GM12878 (cell line): Measurements from ENCODE around the gene F13A1. TPM values are rescaled to one million over a fixed set of nuclear protein-coding genes. Genes with fewer than 3 reads are reported as not detected.

Source experiments
- ATAC-seq: fragments of 200-7000 bp; cut with Tn5 transposase; 3 replicates; pipeline ENCODE4 v1.9.1; 2020; ENCODE audit warnings: mild to moderate bottlenecking, moderate library complexity
- BruUV-seq: library from RNA; stranded (reverse); fragments of 400-500 nt; replicated peaks from 2 replicates; lab custom pipeline; 2021; lab: Mats Ljungman, UMichigan
- CTCF ChIA-PET: fragments of 300-600 bp; sonication (Branson Sonifier 250); formaldehyde crosslinking; extraction: SDS; loops from one replicate; lab custom pipeline; 2021; ENCODE audit warnings: inconsistent platforms; lab: Yijun Ruan, JAX
- POLR2A ChIA-PET: fragments of 350-600 bp; formaldehyde crosslinking; extraction: SDS; loops from one replicate; lab custom pipeline; 2021; ENCODE audit warnings: inconsistent platforms; lab: Charles Lee
- RAD21 ChIA-PET: fragments of 300-600 bp; sonication (Branson Sonifier 250); formaldehyde crosslinking; loops from one replicate; lab custom pipeline; 2023; ENCODE audit warnings: antibody characterized with exemption; ENCODE audit not compliant: unreplicated experiment; lab: Charles Lee
- SMC1A ChIA-PET: fragments of 300-600 bp; sonication (Branson Sonifier 250); formaldehyde crosslinking; loops from one replicate; lab custom pipeline; 2023; ENCODE audit not compliant: unreplicated experiment, uncharacterized antibody; lab: Charles Lee
- DNase-seq: peaks from one replicate; pipeline ENCODE4 v3.0.0-alpha.2; 2011; ENCODE audit warnings: low read depth, low spot score
- FAIRE-seq: peaks from 3 replicates; lab custom pipeline; 2011; peaks lifted over from hg19 to GRCh38; lab: Jason Lieb, UNC
- H2AFZ ChIP-seq: 2 replicates; pipeline ENCODE4 v1.6.0; 2011; ENCODE audit warnings: low read depth, low read length, control low read depth; ENCODE audit not compliant: control insufficient read depth
- H3K27ac ChIP-seq: 2 replicates; pipeline ENCODE4 v1.5.1; 2011; ENCODE audit warnings: control low read depth; ENCODE audit not compliant: control insufficient read depth, insufficient read depth
- H3K27me3 ChIP-seq, 2 experiments: replicated peaks in 1 of 2; 2 replicates each; pipeline versions ENCODE4 v1.6.0 to v1.6.1; 2011; ENCODE audit warnings: low read length in 1 of 2; ENCODE audit not compliant: control insufficient read depth in 2 of 2, insufficient read depth in 2 of 2
- H3K36me3 ChIP-seq, 2 experiments: 2 replicates each; pipeline ENCODE4 v1.5.1; 2011; ENCODE audit warnings: low read length in 1 of 2; ENCODE audit not compliant: control insufficient read depth in 2 of 2, insufficient read depth in 2 of 2
- H3K4me1 ChIP-seq: 2 replicates; pipeline ENCODE4 v1.6.1; 2011; ENCODE audit warnings: mild to moderate bottlenecking, low read length, moderate library complexity, mixed read lengths; ENCODE audit not compliant: control insufficient read depth, insufficient read depth
- H3K4me2 ChIP-seq: 2 replicates; pipeline ENCODE4 v1.6.0; 2011; ENCODE audit warnings: control low read depth; ENCODE audit not compliant: control insufficient read depth, insufficient read depth
- H3K4me3 ChIP-seq: fragments of 200-600 bp; sonication (generic); 2 replicates; pipeline ENCODE4 v1.5.1; 2016
- H3K79me2 ChIP-seq: 2 replicates; pipeline ENCODE4 v1.6.0; 2011; ENCODE audit warnings: low read length; ENCODE audit not compliant: control insufficient read depth, insufficient read depth
- H3K9ac ChIP-seq: 2 replicates; pipeline ENCODE4 v1.8.0; 2011; ENCODE audit warnings: low read length, control low read depth, mixed read lengths; ENCODE audit not compliant: control insufficient read depth, insufficient read depth
- H3K9me3 ChIP-seq: replicated peaks from 3 replicates; pipeline ENCODE4 v1.5.1; 2011; ENCODE audit warnings: mild to moderate bottlenecking, low read length; ENCODE audit not compliant: control insufficient read depth, insufficient read depth
- H4K20me1 ChIP-seq: 2 replicates; pipeline ENCODE4 v1.6.0; 2011; ENCODE audit not compliant: control insufficient read depth, insufficient read depth
- BCL11A ChIP-seq: IDR thresholded peaks from 2 replicates; pipeline ENCODE4 v1.6.1; 2011; ENCODE audit warnings: low read depth, low read length
- CREM ChIP-seq: IDR thresholded peaks from 2 replicates; pipeline ENCODE4 v1.6.1; 2014; ENCODE audit warnings: antibody characterized with exemption, low read depth
- HDAC6 ChIP-seq: fragments of 200-600 bp; sonication (generic); IDR thresholded peaks from one replicate; pipeline ENCODE4 v1.8.0; 2017; ENCODE audit warnings: antibody characterized with exemption; ENCODE audit not compliant: unreplicated experiment
- MEF2B ChIP-seq: fragments of 450-650 bp; IDR thresholded peaks from 2 replicates; pipeline ENCODE4 v1.6.1; 2018; ENCODE audit warnings: mild to moderate bottlenecking, moderate library complexity; ENCODE audit not compliant: partially characterized antibody, poor library complexity, severe bottlenecking
- SMARCA5 ChIP-seq: fragments of 450-650 bp; IDR thresholded peaks from 2 replicates; pipeline ENCODE4 v1.6.1; 2017; ENCODE audit warnings: mild to moderate bottlenecking
- SP1 ChIP-seq: IDR thresholded peaks from one replicate; pipeline ENCODE4 v1.6.1; 2011; ENCODE audit warnings: low read depth, low read length
- SREBF2 ChIP-seq: IDR thresholded peaks from 2 replicates; pipeline ENCODE4 v1.6.1; 2012; ENCODE audit warnings: mild to moderate bottlenecking, low read length
- STAT1 ChIP-seq: fragments of 450-650 bp; conservative IDR thresholded peaks from 2 replicates; pipeline ENCODE4 v1.6.1; 2014; ENCODE audit warnings: antibody characterized with exemption, mild to moderate bottlenecking
- TBL1XR1 ChIP-seq: IDR thresholded peaks from 2 replicates; pipeline ENCODE4 v1.6.1; 2012; ENCODE audit warnings: low read depth, low read length, improper control_type of control experiment
- ZNF274 ChIP-seq: IDR thresholded peaks from one replicate; pipeline ENCODE4 v1.8.0; 2011; ENCODE audit not compliant: insufficient read length, insufficient read depth
- WGBS: methylation state at CpG from one replicate; pipeline ENCODE4 v1.1.6; 2016; ENCODE audit warnings: low lambda C conversion rate; ENCODE audit not compliant: insufficient replicate concordance, insufficient coverage; ENCODE audit errors: missing lambda C conversion rate; 5-methylcytosine and 5-hydroxymethylcytosine counted together
- in situ Hi-C: fragments of 300-500 bp; cut with MboI; formaldehyde crosslinking; loops from 9 replicates; pipeline ENCODE4 v1.14.3; 2018; ENCODE audit warnings: mixed read lengths
- intact Hi-C: fragments of 100-400 bp; cut with micrococcal nuclease; formaldehyde crosslinking; loops from one replicate; pipeline ENCODE4 v1.14.2; 2022; ENCODE audit not compliant: unreplicated experiment
- polyA plus RNA-seq, 11 experiments: library from polyadenylated mRNA; depleted of rRNA in 4 of 11; unstranded in 6 of 11; stranded (reverse) in 5 of 11; fragments of >200 nt; fragmentation: Nextera tagmentation in 4 of 11; fragmentation: Illumina TruSeq in 1 of 11; extraction: Ambion mirVana in 4 of 11; extraction: Trizol in 1 of 11; gene quantifications; 1 replicate in 1 of 11; 2 replicates in 10 of 11; pipeline versions ENCODE4 v1.2.1 to v1.2.3, GENCODE V29; 2011 to 2016; ENCODE audit warnings: inconsistent platforms in 2 of 11, missing spikeins in 2 of 11, low read depth in 1 of 11
- total RNA-seq, 4 experiments: library from RNA; depleted of rRNA in 3 of 4; stranded (reverse); fragments of >200 nt in 3 of 4; fragmentation: Illumina TruSeq in 1 of 4; extraction: Trizol in 1 of 4; gene quantifications; 2 replicates each; pipeline versions ENCODE4 v1.2.1 to v1.2.3, GENCODE V29; 2013 to 2021
- TF ChIP-seq, protein P1 (sequence below): IDR thresholded peaks from 2 replicates; pipeline ENCODE4 v1.6.1; 2012; ENCODE audit warnings: mild to moderate bottlenecking, low read depth, low read length
- TF ChIP-seq, protein P2 (sequence below): fragments of 450-650 bp; IDR thresholded peaks from 2 replicates; pipeline ENCODE4 v1.6.1; 2017; ENCODE audit warnings: mild to moderate bottlenecking, low read depth, inconsistent platforms; ENCODE audit not compliant: poor library complexity, severe bottlenecking

The F13A1 gene
- total and polyA plus RNA-seq, 10 of the 15 experiments (the other 5 are each of a cell fraction or from before 2014, with no cell fraction given): 0.48 to 1.8 (median 1.0) TPM

DNA sequence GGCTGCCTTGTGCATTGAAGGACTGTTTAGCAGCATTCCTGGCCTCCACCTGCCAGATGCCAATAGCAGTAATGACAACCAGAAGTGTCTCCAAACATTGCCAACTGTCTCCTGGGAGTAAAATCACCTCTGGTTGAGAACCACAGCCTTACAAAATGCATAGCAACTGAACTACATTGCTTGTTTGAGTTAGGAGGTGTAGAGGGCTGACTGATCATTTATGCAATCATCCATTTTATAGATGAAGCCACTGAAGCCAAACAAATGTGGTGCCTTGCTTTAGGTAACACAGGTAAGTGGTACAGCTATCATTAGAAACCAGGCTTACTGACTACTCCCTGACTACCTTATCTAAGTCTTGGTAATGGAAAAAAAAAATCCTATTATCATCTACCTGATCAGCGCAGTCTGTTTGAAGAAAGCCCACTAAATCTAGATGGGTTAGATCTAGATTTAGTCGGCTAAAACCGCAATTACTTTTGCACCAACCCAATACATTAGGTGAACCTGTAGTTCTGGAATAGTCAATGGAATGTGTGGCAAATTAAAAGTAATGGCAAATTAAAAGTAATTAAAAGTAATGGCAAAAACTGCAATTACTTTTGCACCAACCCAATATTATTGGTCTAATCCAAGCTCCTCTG is 47.7 kb upstream of the F13A1 start (continued):
- TF ChIP-seq, protein P1, sequence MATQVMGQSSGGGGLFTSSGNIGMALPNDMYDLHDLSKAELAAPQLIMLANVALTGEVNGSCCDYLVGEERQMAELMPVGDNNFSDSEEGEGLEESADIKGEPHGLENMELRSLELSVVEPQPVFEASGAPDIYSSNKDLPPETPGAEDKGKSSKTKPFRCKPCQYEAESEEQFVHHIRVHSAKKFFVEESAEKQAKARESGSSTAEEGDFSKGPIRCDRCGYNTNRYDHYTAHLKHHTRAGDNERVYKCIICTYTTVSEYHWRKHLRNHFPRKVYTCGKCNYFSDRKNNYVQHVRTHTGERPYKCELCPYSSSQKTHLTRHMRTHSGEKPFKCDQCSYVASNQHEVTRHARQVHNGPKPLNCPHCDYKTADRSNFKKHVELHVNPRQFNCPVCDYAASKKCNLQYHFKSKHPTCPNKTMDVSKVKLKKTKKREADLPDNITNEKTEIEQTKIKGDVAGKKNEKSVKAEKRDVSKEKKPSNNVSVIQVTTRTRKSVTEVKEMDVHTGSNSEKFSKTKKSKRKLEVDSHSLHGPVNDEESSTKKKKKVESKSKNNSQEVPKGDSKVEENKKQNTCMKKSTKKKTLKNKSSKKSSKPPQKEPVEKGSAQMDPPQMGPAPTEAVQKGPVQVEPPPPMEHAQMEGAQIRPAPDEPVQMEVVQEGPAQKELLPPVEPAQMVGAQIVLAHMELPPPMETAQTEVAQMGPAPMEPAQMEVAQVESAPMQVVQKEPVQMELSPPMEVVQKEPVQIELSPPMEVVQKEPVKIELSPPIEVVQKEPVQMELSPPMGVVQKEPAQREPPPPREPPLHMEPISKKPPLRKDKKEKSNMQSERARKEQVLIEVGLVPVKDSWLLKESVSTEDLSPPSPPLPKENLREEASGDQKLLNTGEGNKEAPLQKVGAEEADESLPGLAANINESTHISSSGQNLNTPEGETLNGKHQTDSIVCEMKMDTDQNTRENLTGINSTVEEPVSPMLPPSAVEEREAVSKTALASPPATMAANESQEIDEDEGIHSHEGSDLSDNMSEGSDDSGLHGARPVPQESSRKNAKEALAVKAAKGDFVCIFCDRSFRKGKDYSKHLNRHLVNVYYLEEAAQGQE: no peak

DNA sequence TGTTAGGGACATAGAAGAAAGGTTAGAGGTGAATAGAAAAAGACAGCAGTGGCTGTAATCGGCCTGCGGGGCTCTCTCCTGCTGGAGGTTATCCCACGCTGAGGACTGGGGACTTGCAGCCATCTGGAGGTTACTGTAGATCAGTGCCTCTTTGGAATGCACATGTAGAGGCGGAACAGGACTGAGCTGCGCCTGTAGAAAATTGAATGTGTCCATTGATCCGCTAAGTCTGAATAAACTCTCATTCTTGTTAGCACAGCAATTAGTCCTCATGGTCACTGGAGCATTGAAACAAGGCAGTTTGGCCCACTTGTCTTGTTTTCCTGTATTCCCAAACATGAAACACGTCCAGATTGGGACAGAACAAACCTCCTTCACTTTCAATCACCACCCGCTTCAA is 46.3 kb upstream of the F13A1 start:
- H3K36me3 ChIP-seq: peaks cover 2 to 3% of the 10 kb centered on the region in 2 experiments; a peak in 2 of 4 replicates
- TF ChIP-seq, protein P2, sequence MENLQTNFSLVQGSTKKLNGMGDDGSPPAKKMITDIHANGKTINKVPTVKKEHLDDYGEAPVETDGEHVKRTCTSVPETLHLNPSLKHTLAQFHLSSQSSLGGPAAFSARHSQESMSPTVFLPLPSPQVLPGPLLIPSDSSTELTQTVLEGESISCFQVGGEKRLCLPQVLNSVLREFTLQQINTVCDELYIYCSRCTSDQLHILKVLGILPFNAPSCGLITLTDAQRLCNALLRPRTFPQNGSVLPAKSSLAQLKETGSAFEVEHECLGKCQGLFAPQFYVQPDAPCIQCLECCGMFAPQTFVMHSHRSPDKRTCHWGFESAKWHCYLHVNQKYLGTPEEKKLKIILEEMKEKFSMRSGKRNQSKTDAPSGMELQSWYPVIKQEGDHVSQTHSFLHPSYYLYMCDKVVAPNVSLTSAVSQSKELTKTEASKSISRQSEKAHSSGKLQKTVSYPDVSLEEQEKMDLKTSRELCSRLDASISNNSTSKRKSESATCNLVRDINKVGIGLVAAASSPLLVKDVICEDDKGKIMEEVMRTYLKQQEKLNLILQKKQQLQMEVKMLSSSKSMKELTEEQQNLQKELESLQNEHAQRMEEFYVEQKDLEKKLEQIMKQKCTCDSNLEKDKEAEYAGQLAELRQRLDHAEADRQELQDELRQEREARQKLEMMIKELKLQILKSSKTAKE: no peak
- TF ChIP-seq TBL1XR1 (no peak), CREM (no peak), MEF2B (no peak), BCL11A (no peak), SREBF2 (no peak), HDAC6 (no peak), STAT1 (no peak), ZNF274 (no peak), SP1 (no peak), SMARCA5 (no peak)
- TF ChIP-seq, all 136 proteins: peak for 0
- Histone ChIP-seq H3K9ac (no peak overlapping the region), H3K4me3 (no peak overlapping the region), H3K79me2 (no peaks in the 10 kb centered on the region), H2AFZ (no peak overlapping the region), H3K4me1 (no peaks in the 10 kb centered on the region), H4K20me1 (no peaks in the 10 kb centered on the region), H3K27ac (no peak overlapping the region), H3K4me2 (no peak overlapping the region), H3K27me3 (no peaks in the 10 kb centered on the region), H3K9me3 (no peaks in the 10 kb centered on the region; the same call in 2 of the 3 replicates)
- FAIRE-seq (no peak), ATAC-seq (no peak), DNase-seq (no peak)
- ChIA-PET CTCF (interaction anchor here (0.9 kb wide), 1 partner anchor 11 kb away, joined by 3 read pairs; no protein-coding TSS in a partner anchor), RAD21 (no interaction called here), POLR2A (no interaction called here), SMC1A (no interaction called here)
- BruUV-seq: no TSS peak
- intact Hi-C loops: no loop called here
- 78% methylated on average over 8 of the region's 8 CpGs for WGBS
- in situ Hi-C loops: no loop called here
